PC-3 (cell line): Measurements from ENCODE around the gene IER3.

Experiments
- CTCF ChIP-seq: fragments of 300-600 bp; sonication (generic); conservative IDR thresholded peaks from 2 replicates; pipeline ENCODE4 v1.5.1; 2017; ENCODE audit warnings: antibody characterized with exemption, low read depth, mild to moderate bottlenecking, low read length
- EZH2 ChIP-seq: fragments of 300-600 bp; sonication (generic); IDR thresholded peaks from one replicate; pipeline ENCODE4 v1.6.1; 2017; ENCODE audit warnings: antibody characterized with exemption, mild to moderate bottlenecking, low read length; ENCODE audit not compliant: unreplicated experiment
- EZH2phosphoT487 ChIP-seq: fragments of 300-600 bp; sonication (generic); IDR thresholded peaks from 2 replicates; pipeline ENCODE4 v1.6.1; 2018; ENCODE audit warnings: mild to moderate bottlenecking, antibody characterized with exemption, low read length, borderline replicate concordance

- TF ChIP-seq CTCF (no peak), EZH2 (no peak), EZH2phosphoT487 (no peak)
Measured at GRCh38 chr6:30721198-30722024, 22.9 kb downstream of the IER3 start.
